Lung (tissue), 12 donors: ENCODE results near the gene ZEB1. TPM values are rescaled to one million over a fixed set of nuclear protein-coding genes. Genes with fewer than 3 reads are reported as not detected.

Experiments
- ATAC-seq: fragments of 200-7000 bp; cut with Tn5 transposase; one replicate; pipeline ENCODE4 v1.9.1; 2020; ENCODE audit warnings: moderate number of reproducible peaks; ENCODE audit not compliant: insufficient read depth, low FRiP score
- DNase-seq, 3 donors: peaks; one replicate each; pipeline ENCODE4 v3.0.0-alpha.2; 2013 to 2017
- H3K27ac ChIP-seq, 2 donors: one replicate each; pipeline ENCODE4 v1.5.1; 2013; ENCODE audit warnings: mild to moderate bottlenecking in 2 of 2, moderate library complexity in 2 of 2, control low read depth in 1 of 2, inconsistent platforms in 1 of 2, low read depth in 1 of 2, low read length in 1 of 2
- H3K27me3 ChIP-seq, 3 donors: one replicate each; pipeline ENCODE4 v1.5.1; 2013; ENCODE audit warnings: low read length in 2 of 3; ENCODE audit not compliant: control insufficient read depth in 3 of 3, insufficient read depth in 3 of 3
- H3K36me3 ChIP-seq, 4 donors: one replicate each; pipeline ENCODE4 v1.5.1; 2013; ENCODE audit warnings: low read length in 4 of 4, mild to moderate bottlenecking in 1 of 4, moderate library complexity in 1 of 4; ENCODE audit not compliant: control insufficient read depth in 4 of 4, insufficient read depth in 4 of 4
- H3K4me1 ChIP-seq, 5 donors: one replicate each; pipeline ENCODE4 v1.5.1; 2013; ENCODE audit warnings: low read length in 5 of 5, mild to moderate bottlenecking in 2 of 5, moderate library complexity in 1 of 5; ENCODE audit not compliant: control insufficient read depth in 5 of 5, insufficient read depth in 5 of 5
- H3K4me3 ChIP-seq: one replicate; pipeline ENCODE4 v1.5.1; 2013; ENCODE audit warnings: mild to moderate bottlenecking, control low read depth, moderate library complexity
- H3K9ac ChIP-seq, 2 donors: one replicate each; pipeline ENCODE4 v1.5.1; 2013; ENCODE audit warnings: low read length in 2 of 2, control low read depth in 1 of 2; ENCODE audit not compliant: insufficient read depth in 1 of 2
- H3K9me3 ChIP-seq, 4 donors: one replicate each; pipeline ENCODE4 v1.5.1; 2013; ENCODE audit warnings: low read length in 3 of 4, mild to moderate bottlenecking in 1 of 4, moderate library complexity in 1 of 4; ENCODE audit not compliant: control insufficient read depth in 4 of 4, insufficient read depth in 3 of 4
- WGBS, 2 donors: extraction: QIAGEN DNeasy Blood & Tissue Kit; methylation state at CpG; one replicate each; pipeline ENCODE4 v1.1.7; 2013; 5-methylcytosine and 5-hydroxymethylcytosine counted together
- polyA plus RNA-seq, 2 donors: library from polyadenylated mRNA; stranded (reverse); fragments of 200-250 nt; gene quantifications; one replicate each; pipeline ENCODE4 v1.2.1, GENCODE V29; 2013
- total RNA-seq, 2 donors: library from RNA; depleted of rRNA in 1 of 2; stranded (reverse); fragments of >200 nt in 1 of 2; gene quantifications; one replicate each; pipeline ENCODE4 v1.2.1, GENCODE V29; 2014 to 2021
- TF ChIP-seq, protein P1 (sequence below): IDR thresholded peaks from 2 replicates; pipeline ENCODE4 v1.5.1; 2012; ENCODE audit warnings: mild to moderate bottlenecking; ENCODE audit errors: control extremely low read depth, extremely low read depth
- donor health status: control.
- donor health status: control.
- donor health status: Bipolar disorder and iron deficiency.
- donor health status: healthy.
- donor health status: DM: yes; HTN: yes; CAD: no.

Gene ZEB1
- total and polyA plus RNA-seq, 4 donors: 8.4 to 86.9 (median 19.5) TPM

DNA sequence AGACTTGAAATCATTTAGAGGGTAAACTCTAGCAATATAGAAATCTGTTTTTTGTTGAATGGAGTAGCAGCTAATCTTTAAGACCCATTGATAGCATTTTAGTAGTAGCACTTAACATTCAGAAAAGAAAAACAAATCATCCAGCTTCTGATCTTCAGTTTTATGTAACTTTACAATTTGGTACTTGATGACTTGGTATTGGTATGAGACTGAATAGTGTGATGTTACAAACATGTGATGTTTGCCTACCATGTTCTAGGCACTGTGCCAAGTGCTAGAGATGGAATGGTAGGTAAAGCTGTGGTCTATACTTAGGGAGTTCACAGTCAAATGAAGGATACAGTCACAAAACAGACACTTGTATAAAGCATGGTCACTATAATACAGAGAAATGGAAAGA is 21.3 kb downstream of the ZEB1 start:
- TF ChIP-seq, protein P1, sequence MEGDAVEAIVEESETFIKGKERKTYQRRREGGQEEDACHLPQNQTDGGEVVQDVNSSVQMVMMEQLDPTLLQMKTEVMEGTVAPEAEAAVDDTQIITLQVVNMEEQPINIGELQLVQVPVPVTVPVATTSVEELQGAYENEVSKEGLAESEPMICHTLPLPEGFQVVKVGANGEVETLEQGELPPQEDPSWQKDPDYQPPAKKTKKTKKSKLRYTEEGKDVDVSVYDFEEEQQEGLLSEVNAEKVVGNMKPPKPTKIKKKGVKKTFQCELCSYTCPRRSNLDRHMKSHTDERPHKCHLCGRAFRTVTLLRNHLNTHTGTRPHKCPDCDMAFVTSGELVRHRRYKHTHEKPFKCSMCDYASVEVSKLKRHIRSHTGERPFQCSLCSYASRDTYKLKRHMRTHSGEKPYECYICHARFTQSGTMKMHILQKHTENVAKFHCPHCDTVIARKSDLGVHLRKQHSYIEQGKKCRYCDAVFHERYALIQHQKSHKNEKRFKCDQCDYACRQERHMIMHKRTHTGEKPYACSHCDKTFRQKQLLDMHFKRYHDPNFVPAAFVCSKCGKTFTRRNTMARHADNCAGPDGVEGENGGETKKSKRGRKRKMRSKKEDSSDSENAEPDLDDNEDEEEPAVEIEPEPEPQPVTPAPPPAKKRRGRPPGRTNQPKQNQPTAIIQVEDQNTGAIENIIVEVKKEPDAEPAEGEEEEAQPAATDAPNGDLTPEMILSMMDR: no peak
- Histone ChIP-seq H3K4me1 (peaks cover 0 to 19% (median 0%) of the 10 kb centered on the region in 5 donors), H3K4me3 (no peak overlapping the region), H3K27me3 (peaks cover 0 to 24% (median 0%) of the 10 kb centered on the region in 3 donors), H3K36me3 (no peaks in the 10 kb centered on the region), H3K9me3 (no peaks in the 10 kb centered on the region), H3K9ac (no peak overlapping the region), H3K27ac (no peak overlapping the region)
- DNase-seq (no peak), ATAC-seq (no peak)

DNA sequence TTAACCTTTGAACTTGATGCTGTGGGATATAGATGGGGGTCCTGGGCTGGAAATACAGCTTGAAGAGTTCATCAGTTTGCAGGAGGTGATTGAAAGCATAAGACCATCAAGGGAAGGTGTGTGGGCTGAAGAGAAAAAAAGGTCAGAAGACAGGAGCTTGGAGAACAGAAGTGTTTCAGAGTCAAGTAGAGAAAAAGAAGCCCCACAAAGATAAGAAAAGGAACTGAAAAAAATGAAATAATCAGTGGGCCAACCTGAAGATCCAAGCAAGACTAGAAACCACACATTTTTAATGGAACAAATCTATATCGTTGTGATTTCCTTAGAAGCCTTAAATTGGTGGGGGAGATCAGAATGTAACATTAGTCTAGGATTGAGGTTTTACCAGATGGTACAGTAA is 22.5 kb downstream of the ZEB1 start:
- H3K4me1 ChIP-seq: peaks cover 0 to 22% (median 0%) of the 10 kb centered on the region in 5 donors
- DNase-seq: no peak
- peaks cover 0 to 30% (median 1%) of the 10 kb centered on the region in 3 donors for H3K27me3 ChIP-seq
- no peak for ATAC-seq
- TF ChIP-seq, protein P1: no peak
- no peak overlapping the region for H3K27ac ChIP-seq
- H3K36me3 ChIP-seq: no peaks in the 10 kb centered on the region
- 83 to 86% methylated on average over 1 of the region's 1 CpG for WGBS, 2 donors
- no peaks in the 10 kb centered on the region for H3K9me3 ChIP-seq
- H3K4me3 ChIP-seq: no peak overlapping the region
- H3K9ac ChIP-seq: no peak overlapping the region

DNA sequence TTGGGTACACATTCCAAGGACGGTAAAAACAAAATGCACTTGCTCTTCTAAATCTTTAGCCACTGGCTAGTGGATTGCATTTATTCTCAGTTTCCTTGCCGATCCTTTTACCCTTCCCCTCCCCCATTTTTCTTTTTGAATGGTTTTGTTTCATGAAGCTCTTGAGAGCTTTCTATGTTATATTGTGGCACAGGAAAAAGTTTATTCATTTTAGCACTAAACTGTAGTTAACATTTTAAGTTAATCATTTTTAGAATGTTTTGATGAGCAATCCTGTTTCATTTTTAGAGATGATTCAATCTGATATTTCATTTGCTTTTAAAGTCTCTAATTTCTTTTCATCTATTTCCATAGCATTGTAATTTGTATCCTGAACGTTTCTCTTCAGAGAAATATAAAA is 24.0 kb downstream of the ZEB1 start:
- no peak for ATAC-seq
- Histone ChIP-seq H3K36me3 (no peaks in the 10 kb centered on the region), H3K9me3 (no peaks in the 10 kb centered on the region), H3K4me3 (no peak overlapping the region), H3K4me1 (peaks cover 0 to 22% (median 0%) of the 10 kb centered on the region in 5 donors), H3K9ac (no peak overlapping the region), H3K27ac (no peak overlapping the region), H3K27me3 (peaks cover 0 to 27% (median 4%) of the 10 kb centered on the region in 3 donors)
- DNase-seq: no peak
- 55 to 82% methylated on average over 3 of the region's 3 CpGs for WGBS, 2 donors
- TF ChIP-seq, protein P1: no peak

DNA sequence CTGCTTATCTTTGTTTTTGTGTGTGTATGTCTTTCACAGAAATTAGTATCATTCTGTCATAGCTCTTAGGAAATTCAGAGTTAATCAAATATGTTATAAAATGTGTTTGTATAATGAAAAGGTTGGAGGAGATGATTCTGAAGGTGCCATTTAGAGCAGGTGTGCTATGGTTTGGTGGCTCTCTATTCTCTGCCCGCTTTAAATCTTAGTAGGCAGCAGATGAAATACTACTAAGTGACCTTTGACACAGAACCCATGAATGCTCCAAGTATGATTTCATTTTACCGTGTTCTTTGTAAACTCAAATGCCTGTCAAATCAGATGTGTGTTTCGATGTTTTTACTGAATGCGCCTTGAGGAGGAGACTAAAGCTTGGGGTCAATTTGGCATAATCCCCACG is 24.5 kb downstream of the ZEB1 start:
- 75 to 86% methylated on average over 5 of the region's 5 CpGs for WGBS, 2 donors
- H3K9me3 ChIP-seq: no peaks in the 10 kb centered on the region
- DNase-seq (no peak), ATAC-seq (no peak)
- H3K27ac ChIP-seq: no peak overlapping the region
- TF ChIP-seq, protein P1: no peak
- no peak overlapping the region for H3K9ac ChIP-seq
- no peaks in the 10 kb centered on the region for H3K36me3 ChIP-seq
- peaks cover 0 to 27% (median 4%) of the 10 kb centered on the region in 3 donors for H3K27me3 ChIP-seq
- peaks cover 0 to 22% (median 0%) of the 10 kb centered on the region in 5 donors for H3K4me1 ChIP-seq
- H3K4me3 ChIP-seq: no peak overlapping the region
